Heart right ventricle (tissue), 16 donors: ENCODE measurements around the gene MTOR. TPM values are rescaled to one million over a fixed set of nuclear protein-coding genes. Genes with fewer than 3 reads are reported as not detected.

Experiments
- ATAC-seq, 8 donors: fragments of 200-7000 bp; cut with Tn5 transposase; one replicate each; pipeline ENCODE4 v1.9.1; 2020; ENCODE audit warnings: mild to moderate bottlenecking in 8 of 8, moderate library complexity in 8 of 8, moderate number of reproducible peaks in 1 of 8
- DNase-seq, 2 donors: peaks; one replicate each; pipeline ENCODE4 v3.0.0-alpha.2; 2020
- H3K27ac ChIP-seq, 10 donors: fragments of 200-600 bp; sonication (generic) in 2 of 10; one replicate each; pipeline versions ENCODE4 v1.5.0 to v1.8.0; 2020 to 2022; ENCODE audit warnings: mild to moderate bottlenecking in 3 of 10
- H3K27me3 ChIP-seq, 7 donors: fragments of 200-600 bp; one replicate each; pipeline ENCODE4 v1.8.0; 2021 to 2022; ENCODE audit warnings: mild to moderate bottlenecking in 2 of 7
- H3K36me3 ChIP-seq, 9 donors: fragments of 200-600 bp; sonication (generic) in 1 of 9; one replicate each; pipeline versions ENCODE4 v1.5.0 to v1.8.0; 2020 to 2022; ENCODE audit warnings: mild to moderate bottlenecking in 2 of 9
- H3K4me1 ChIP-seq, 9 donors: fragments of 200-600 bp; sonication (generic) in 1 of 9; one replicate each; pipeline versions ENCODE4 v1.5.0 to v1.8.0; 2020 to 2022; ENCODE audit warnings: mild to moderate bottlenecking in 4 of 9
- H3K4me3 ChIP-seq, 10 donors: fragments of 200-600 bp; sonication (generic) in 2 of 10; one replicate each; pipeline versions ENCODE4 v1.5.0 to v1.8.0; 2020 to 2022; ENCODE audit warnings: mild to moderate bottlenecking in 7 of 10, moderate library complexity in 2 of 10
- H3K9me3 ChIP-seq, 11 donors: fragments of 200-600 bp in 10 of 11; sonication (generic) in 2 of 11; one replicate each; pipeline versions ENCODE4 v1.5.0 to v1.8.0; 2013 to 2022; ENCODE audit warnings: mild to moderate bottlenecking in 2 of 11, control low read depth in 1 of 11, moderate library complexity in 1 of 11
- CTCF ChIP-seq, 9 donors: fragments of 200-600 bp; sonication (generic) in 2 of 9; IDR thresholded peaks; one replicate each; pipeline versions ENCODE4 v1.5.0 to v1.8.0; 2021 to 2022; ENCODE audit warnings: antibody characterized with exemption in 9 of 9, mild to moderate bottlenecking in 5 of 9, moderate library complexity in 1 of 9
- WGBS, 2 donors: extraction: QIAGEN DNeasy Blood & Tissue Kit; methylation state at CpG; one replicate each; pipeline ENCODE4 v1.1.7; 2013; ENCODE audit warnings: inconsistent platforms in 1 of 2; 5-methylcytosine and 5-hydroxymethylcytosine counted together
- intact Hi-C, 10 donors: fragments of 100-400 bp; cut with DNase I; formaldehyde crosslinking; loops; one replicate each; pipeline versions ENCODE4 v1.11.1 to v1.14.2; 2022
- polyA plus RNA-seq, 2 donors: library from polyadenylated mRNA; stranded (reverse); fragments of 200-250 nt; gene quantifications; one replicate each; pipeline ENCODE4 v1.2.3, GENCODE V29; 2013
- total RNA-seq, 10 donors: library from RNA; stranded (reverse); fragmentation: NEBNext Ultra II Directional in 3 of 10; extraction: Animal tissue kit (Norgen Biotek cat#: 25700) in 3 of 10; gene quantifications; one replicate each; pipeline versions ENCODE4 v1.2.1 to v1.2.4, GENCODE V29; 2021 to 2023
- donor health status: Arrhythmogenic right ventricular cardiomyopathy.
- donor health status: ischemic (EF 13 %, LVEDD 7.1; RV severe dilation, severe dysfunction).
- donor health status: healthy with polysubstance abuse.
- donor health status: DM: no; HTN: yes; CAD: no.
- donor health status: DM: no; HTN: no; CAD: no.
- donor health status: ischemic (EF 25% LVEDD 6.9; RV normal size, moderate dysfunction).
- donor health status: ischemic (EF 25% LVEDD 5.7; RV mildly dilated, moderate dysfunction).
- donor health status: healthy.
- donor health status: DM: yes; HTN: yes; CAD: no.
- donor health status: Ischemic cardiomyopathy.
- donor health status: ischemic (EF 35%, LVEDD 5.7; RV mildly dilated, moderate dysfunction).
- donor health status: nonischemic (EF 11% LVEDD 7.7; RV severe dilation, severe dysfunction).
- donor health status: DM: yes; HTN: yes; CAD: no.
- donor health status: PGD.
- donor health status: ischemic (EF 29% LVEDD 5.4; RV normal size, mild dysfunction).
- donor health status: nonischemic (EF 23%, LVEDD 6.1; RV moderate dilation, normal function).

Gene MTOR
- total and polyA plus RNA-seq, 12 donors, result 18.7 to 42.7 (median 36.3) TPM

- TF ChIP-seq CTCF (IDR thresholded peaks at IDR 0.05), result no peak
- Histone ChIP-seq H3K36me3 (peaks cover 0 to 57% (median 13%) of the 10 kb centered on the region in 9 donors), H3K4me3 (peak overlapping the region; percentile 59 to 99 (median 95)), H3K27me3 (no peaks in the 10 kb centered on the region), H3K9me3 (no peaks in the 10 kb centered on the region), H3K4me1 (peaks cover 8 to 32% (median 22%) of the 10 kb centered on the region in 9 donors), H3K27ac (peak overlapping the region in 8 of 10 donors; percentile 21 to 76 (median 64))
- intact Hi-C loops, result loop anchor here in 1 of 10 donors (10.0 kb wide), 1 partner anchor 665 kb away; no protein-coding TSS in a partner anchor
- 2 to 3% methylated on average over 63 to 72 of the region's 72 CpGs for WGBS, 2 donors
- DNase-seq (no peak), ATAC-seq (peak in 2 of 8 donors; percentile 1 to 5)
Measured at GRCh38 chr1:11059155-11059967, 203.0 kb downstream of the MTOR start.

GRCh38 chr1:11058595-11059154, 203.7 kb downstream of the MTOR start:
- Histone ChIP-seq H3K27me3 (no peaks in the 10 kb centered on the region), H3K4me1 (peaks cover 8 to 32% (median 22%) of the 10 kb centered on the region in 9 donors), H3K36me3 (peaks cover 0 to 56% (median 13%) of the 10 kb centered on the region in 9 donors), H3K9me3 (no peaks in the 10 kb centered on the region), H3K27ac (peak overlapping the region in 1 of 10 donors; percentile 74), H3K4me3 (peak overlapping the region; percentile 59 to 99 (median 95))
- TF ChIP-seq CTCF (IDR thresholded peaks at IDR 0.05), result no peak
- WGBS, 2 donors, result 59 to 63% methylated on average over 28 of the region's 28 CpGs
- DNase-seq (no peak), ATAC-seq (no peak)
- intact Hi-C loops, result loop anchor here in 1 of 10 donors (10.0 kb wide), 1 partner anchor 666 kb away; no protein-coding TSS in a partner anchor

GRCh38 chr1:11058026-11058425, 204.3 kb downstream of the MTOR start:
- H3K36me3 ChIP-seq, result peaks cover 0 to 49% (median 13%) of the 10 kb centered on the region in 9 donors
- peaks cover 8 to 35% (median 23%) of the 10 kb centered on the region in 9 donors for H3K4me1 ChIP-seq
- intact Hi-C loops, result loop anchor here in 1 of 10 donors (10.0 kb wide), 1 partner anchor 667 kb away; no protein-coding TSS in a partner anchor
- H3K27me3 ChIP-seq, result no peaks in the 10 kb centered on the region
- H3K27ac ChIP-seq, result no peak overlapping the region
- ATAC-seq (no peak), DNase-seq (no peak)
- 97 to 98% methylated on average over 14 of the region's 14 CpGs for WGBS, 2 donors
- H3K9me3 ChIP-seq, result no peaks in the 10 kb centered on the region
- H3K4me3 ChIP-seq, result no peak overlapping the region
- TF ChIP-seq CTCF (IDR thresholded peaks at IDR 0.05), result no peak

GRCh38 chr1:11057477-11057876, 204.9 kb downstream of the MTOR start:
- intact Hi-C loops, result loop anchor here in 1 of 10 donors (10.0 kb wide), 1 partner anchor 667 kb away; no protein-coding TSS in a partner anchor
- WGBS, 2 donors, result 93% methylated on average over 8 of the region's 8 CpGs
- DNase-seq, result no peak

More at GRCh38 chr1:11057477-11057876, 204.9 kb downstream of the MTOR start:
- Histone ChIP-seq H3K9me3 (no peaks in the 10 kb centered on the region), H3K27ac (no peak overlapping the region), H3K4me3 (no peak overlapping the region), H3K36me3 (peaks cover 0 to 48% (median 13%) of the 10 kb centered on the region in 9 donors), H3K4me1 (peaks cover 8 to 40% (median 23%) of the 10 kb centered on the region in 9 donors), H3K27me3 (no peaks in the 10 kb centered on the region)
- no peak for ATAC-seq
- no peak for TF ChIP-seq CTCF (IDR thresholded peaks at IDR 0.05)
